Epithelial cell of proximal tubule (primary cell): ENCODE data around the gene STAP2. TPM values are rescaled to one million over a fixed set of nuclear protein-coding genes. Genes with fewer than 3 reads are reported as not detected.
"Not testable (repeated sequence)": the region's sequence is repeated elsewhere in the genome, so short reads cannot be mapped to it uniquely, and the experiment has no call there.

Source experiments
- DNase-seq: peaks from one replicate; pipeline ENCODE4 v3.0.0-alpha.2; 2011; ENCODE audit warnings: low read depth
- H3K4me3 ChIP-seq: 2 replicates; pipeline ENCODE4 v1.5.1; 2011; ENCODE audit warnings: low read depth, mild to moderate bottlenecking, low read length
- CTCF ChIP-seq: conservative IDR thresholded peaks from 2 replicates; pipeline ENCODE4 v1.5.1; 2012; ENCODE audit warnings: low read depth, mild to moderate bottlenecking, low read length
- total RNA-seq: library from RNA; depleted of rRNA; stranded (reverse); fragments of >200 nt; gene quantifications from 2 replicates; pipeline ENCODE4 v1.2.3, GENCODE V29; 2015

STAP2 gene
- total RNA-seq, 1 donor from 2014 or later = 49.2 TPM

- TF ChIP-seq CTCF = no peak
- DNase-seq = no peak
- H3K4me3 ChIP-seq = no peak overlapping the region
These were observed 42.5 kb downstream of the STAP2 start for GRCh38 chr19:4295972-4296771.

- no peak overlapping the region for H3K4me3 ChIP-seq
- no peak for TF ChIP-seq CTCF
- DNase-seq = no peak
These were observed 44.2 kb downstream of the STAP2 start for GRCh38 chr19:4294389-4294788.

GRCh38 chr19:4292515-4292914 is 46.1 kb downstream of the STAP2 start:
- DNase-seq = no peak
- no peak for TF ChIP-seq CTCF
- no peak overlapping the region for H3K4me3 ChIP-seq

GRCh38 chr19:4291184-4291732 is 47.4 kb downstream of the STAP2 start:
- DNase-seq = no peak
- no peak overlapping the region for H3K4me3 ChIP-seq
- no peak for TF ChIP-seq CTCF

GRCh38 chr19:4288091-4288777 is 50.4 kb downstream of the STAP2 start:
- no peak for DNase-seq
- H3K4me3 ChIP-seq = no peak overlapping the region
- TF ChIP-seq CTCF = no peak

- H3K4me3 ChIP-seq, DNase-seq: not testable (repeated sequence)
These were observed 52.5 kb downstream of the STAP2 start for GRCh38 chr19:4286141-4286540.

- TF ChIP-seq CTCF = no peak
These were observed 53.7 kb downstream of the STAP2 start for GRCh38 chr19:4284974-4285373.

More at GRCh38 chr19:4284974-4285373, 53.7 kb downstream of the STAP2 start:
- no peak overlapping the region for H3K4me3 ChIP-seq
- no peak for DNase-seq
